ENCODE data around the gene TRMT112. TPM values are rescaled to one million over a fixed set of nuclear protein-coding genes. Genes with fewer than 3 reads are reported as not detected.

TRMT112 gene
- total and polyA plus RNA-seq, 4 donors: 52.5 to 137 (median 131) TPM

DNA sequence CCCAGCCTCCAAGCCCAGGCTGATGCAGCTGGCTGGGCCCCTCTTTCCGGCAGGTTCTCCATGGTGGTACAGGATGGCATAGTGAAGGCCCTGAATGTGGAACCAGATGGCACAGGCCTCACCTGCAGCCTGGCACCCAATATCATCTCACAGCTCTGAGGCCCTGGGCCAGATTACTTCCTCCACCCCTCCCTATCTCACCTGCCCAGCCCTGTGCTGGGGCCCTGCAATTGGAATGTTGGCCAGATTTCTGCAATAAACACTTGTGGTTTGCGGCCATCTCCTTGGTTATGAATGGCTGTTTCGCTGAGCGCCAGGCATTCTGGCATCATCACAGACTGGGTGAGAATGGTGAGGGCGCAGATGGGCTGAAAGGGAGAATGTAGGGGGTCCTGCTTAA is 4.2 kb upstream of the TRMT112 start:
- Histone ChIP-seq H3K4me1 (ENCODE audit: control insufficient read depth in 4 of 4, insufficient read depth in 4 of 4, low read length in 3 of 4) (peaks cover 5 to 12% (median 10%) of the 10 kb centered on the region in 4 donors), H3K27ac (ENCODE audit: low read depth in 1 of 2, low read length in 2 of 2) (no peak overlapping the region), H3K9ac (ENCODE audit: low read depth in 1 of 2, low read length in 2 of 2) (no peak overlapping the region), H3K27me3 (ENCODE audit: control insufficient read depth in 4 of 4, insufficient read depth in 4 of 4, low read length in 3 of 4) (no peaks in the 10 kb centered on the region), H3K36me3 (ENCODE audit: control insufficient read depth in 4 of 4, insufficient read depth in 3 of 4, low read depth in 1 of 4, low read length in 3 of 4) (peaks cover 0 to 18% (median 3%) of the 10 kb centered on the region in 4 donors), H3K4me3 (ENCODE audit: low read depth in 1 of 3, low read length in 3 of 3) (no peak overlapping the region), H3K9me3 (ENCODE audit: control insufficient read depth in 4 of 4, low read length in 3 of 4) (no peaks in the 10 kb centered on the region)
- WGBS: 82% methylated on average over 5 of the region's 5 CpGs
- no peak for DNase-seq (ENCODE audit: low spot score)
- TF ChIP-seq, protein P1, sequence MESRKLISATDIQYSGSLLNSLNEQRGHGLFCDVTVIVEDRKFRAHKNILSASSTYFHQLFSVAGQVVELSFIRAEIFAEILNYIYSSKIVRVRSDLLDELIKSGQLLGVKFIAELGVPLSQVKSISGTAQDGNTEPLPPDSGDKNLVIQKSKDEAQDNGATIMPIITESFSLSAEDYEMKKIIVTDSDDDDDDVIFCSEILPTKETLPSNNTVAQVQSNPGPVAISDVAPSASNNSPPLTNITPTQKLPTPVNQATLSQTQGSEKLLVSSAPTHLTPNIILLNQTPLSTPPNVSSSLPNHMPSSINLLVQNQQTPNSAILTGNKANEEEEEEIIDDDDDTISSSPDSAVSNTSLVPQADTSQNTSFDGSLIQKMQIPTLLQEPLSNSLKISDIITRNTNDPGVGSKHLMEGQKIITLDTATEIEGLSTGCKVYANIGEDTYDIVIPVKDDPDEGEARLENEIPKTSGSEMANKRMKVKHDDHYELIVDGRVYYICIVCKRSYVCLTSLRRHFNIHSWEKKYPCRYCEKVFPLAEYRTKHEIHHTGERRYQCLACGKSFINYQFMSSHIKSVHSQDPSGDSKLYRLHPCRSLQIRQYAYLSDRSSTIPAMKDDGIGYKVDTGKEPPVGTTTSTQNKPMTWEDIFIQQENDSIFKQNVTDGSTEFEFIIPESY (IDR thresholded peaks at IDR 0.05): no peak
- no peak for TF ChIP-seq JUND (IDR thresholded peaks at IDR 0.05)
- TF ChIP-seq, protein P2, sequence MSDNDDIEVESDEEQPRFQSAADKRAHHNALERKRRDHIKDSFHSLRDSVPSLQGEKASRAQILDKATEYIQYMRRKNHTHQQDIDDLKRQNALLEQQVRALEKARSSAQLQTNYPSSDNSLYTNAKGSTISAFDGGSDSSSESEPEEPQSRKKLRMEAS (IDR thresholded peaks at IDR 0.05): no peak
- TF ChIP-seq, protein P3, sequence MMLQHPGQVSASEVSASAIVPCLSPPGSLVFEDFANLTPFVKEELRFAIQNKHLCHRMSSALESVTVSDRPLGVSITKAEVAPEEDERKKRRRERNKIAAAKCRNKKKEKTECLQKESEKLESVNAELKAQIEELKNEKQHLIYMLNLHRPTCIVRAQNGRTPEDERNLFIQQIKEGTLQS (IDR thresholded peaks at IDR 0.05): no peak
- TF ChIP-seq HNF4G (IDR thresholded peaks at IDR 0.05): no peak
- no peak for TF ChIP-seq RXRA (IDR thresholded peaks at IDR 0.05)
- no peak for TF ChIP-seq RAD21 (IDR thresholded peaks at IDR 0.05)
- TF ChIP-seq YY1 (IDR thresholded peaks at IDR 0.05): no peak
- TF ChIP-seq EGR1 (IDR thresholded peaks at IDR 0.05; ENCODE audit: low read depth in 2 of 2): no peak
- TF ChIP-seq FOXA2 (IDR thresholded peaks at IDR 0.05): no peak
- TF ChIP-seq SP1 (IDR thresholded peaks at IDR 0.05): no peak
- no peak for TF ChIP-seq TAF1 (conservative IDR thresholded peaks at IDR 0.05)

DNA sequence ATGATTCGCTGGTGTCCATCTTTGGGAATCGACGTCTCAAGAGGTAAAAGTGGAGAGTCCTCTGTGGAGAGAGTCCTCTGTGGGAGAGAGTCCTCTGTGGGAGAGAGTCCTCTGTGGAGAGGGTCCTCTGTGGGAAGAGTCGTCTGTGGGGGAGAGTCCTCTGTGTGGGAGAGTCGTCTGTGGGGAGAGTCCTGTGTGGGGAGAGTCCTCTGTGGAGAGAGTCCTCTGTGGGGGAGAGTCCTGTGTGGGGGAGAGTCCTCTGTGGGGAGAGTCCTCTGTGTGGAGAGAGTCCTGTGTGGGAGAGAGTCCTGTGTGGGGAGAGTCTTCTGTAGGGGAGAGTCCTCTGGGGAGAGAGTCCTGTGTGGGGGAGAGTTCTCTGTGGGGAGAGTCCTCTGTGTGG is 3.7 kb upstream of the TRMT112 start:
- Histone ChIP-seq H3K4me1 (ENCODE audit: control insufficient read depth in 4 of 4, insufficient read depth in 4 of 4, low read length in 3 of 4) (peaks cover 5 to 17% (median 15%) of the 10 kb centered on the region in 4 donors), H3K27me3 (ENCODE audit: control insufficient read depth in 4 of 4, insufficient read depth in 4 of 4, low read length in 3 of 4) (no peaks in the 10 kb centered on the region), H3K9me3 (ENCODE audit: control insufficient read depth in 4 of 4, low read length in 3 of 4) (no peaks in the 10 kb centered on the region), H3K36me3 (ENCODE audit: control insufficient read depth in 4 of 4, insufficient read depth in 3 of 4, low read depth in 1 of 4, low read length in 3 of 4) (peaks cover 0 to 22% (median 5%) of the 10 kb centered on the region in 4 donors), H3K27ac (ENCODE audit: low read depth in 1 of 2, low read length in 2 of 2) (no peak overlapping the region), H3K4me3 (ENCODE audit: low read depth in 1 of 3, low read length in 3 of 3) (no peak overlapping the region), H3K9ac (ENCODE audit: low read depth in 1 of 2, low read length in 2 of 2) (no peak overlapping the region)
- 85% methylated on average over 5 of the region's 5 CpGs for whole genome bisulfite sequencing
- DNase-seq (ENCODE audit: low spot score): no peak
- no peak for TF ChIP-seq YY1 (IDR thresholded peaks at IDR 0.05)
- no peak for TF ChIP-seq HNF4A (conservative IDR thresholded peaks at IDR 0.05)
- TF ChIP-seq, protein P1 (IDR thresholded peaks at IDR 0.05): no peak
- no peak for TF ChIP-seq FOXA1 (IDR thresholded peaks at IDR 0.05)
- no peak for TF ChIP-seq SP1 (IDR thresholded peaks at IDR 0.05)
- no peak for TF ChIP-seq HNF4G (IDR thresholded peaks at IDR 0.05)
- TF ChIP-seq, protein P2 (IDR thresholded peaks at IDR 0.05): no peak
- no peak for TF ChIP-seq FOXA2 (IDR thresholded peaks at IDR 0.05)
- TF ChIP-seq EGR1 (IDR thresholded peaks at IDR 0.05; ENCODE audit: low read depth in 2 of 2): no peak
- TF ChIP-seq, protein P3 (IDR thresholded peaks at IDR 0.05): no peak

Measured in liver (tissue), 9 donors.